Inflammatory macrophage treated with lipopolysaccharide for 4 hours (primary cell): ENCODE data around the gene HSD17B8.
"Not testable (repeated sequence)": the region's sequence is repeated elsewhere in the genome, so short reads cannot be mapped to it uniquely, and the experiment has no call there.

Source experiments
- DNase-seq: peaks from one replicate; pipeline ENCODE4 v3.0.0-alpha.2; 2020

Gene HSD17B8

DNA sequence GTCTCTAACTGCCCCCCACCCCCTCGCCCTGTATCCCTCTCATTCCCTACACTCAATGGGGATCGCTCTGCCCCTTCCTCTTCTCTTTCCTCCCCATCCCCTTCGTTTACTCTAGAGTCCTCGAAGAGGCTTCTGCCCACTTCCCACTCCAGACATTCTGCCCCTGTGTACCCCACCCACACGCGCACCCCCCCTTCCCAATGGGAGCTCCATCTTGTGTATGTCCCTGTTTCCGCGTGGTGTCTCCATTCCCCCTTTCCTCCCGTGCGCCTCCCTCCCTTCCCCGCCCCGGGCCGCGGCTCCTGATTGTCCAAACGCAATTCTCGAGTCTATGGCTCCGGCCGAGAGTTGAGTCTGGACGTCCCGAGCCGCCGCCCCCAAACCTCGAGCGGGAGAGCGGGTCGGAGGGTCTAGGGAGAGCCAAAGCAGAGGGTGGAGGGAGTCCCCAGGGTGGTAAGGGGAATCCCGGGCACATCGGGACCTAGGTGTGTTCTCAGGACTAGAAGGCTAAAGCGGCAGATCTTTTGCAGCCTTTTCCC, 3.2 kb downstream of the HSD17B8 start:
- peak; percentile 30 for DNase-seq

DNA sequence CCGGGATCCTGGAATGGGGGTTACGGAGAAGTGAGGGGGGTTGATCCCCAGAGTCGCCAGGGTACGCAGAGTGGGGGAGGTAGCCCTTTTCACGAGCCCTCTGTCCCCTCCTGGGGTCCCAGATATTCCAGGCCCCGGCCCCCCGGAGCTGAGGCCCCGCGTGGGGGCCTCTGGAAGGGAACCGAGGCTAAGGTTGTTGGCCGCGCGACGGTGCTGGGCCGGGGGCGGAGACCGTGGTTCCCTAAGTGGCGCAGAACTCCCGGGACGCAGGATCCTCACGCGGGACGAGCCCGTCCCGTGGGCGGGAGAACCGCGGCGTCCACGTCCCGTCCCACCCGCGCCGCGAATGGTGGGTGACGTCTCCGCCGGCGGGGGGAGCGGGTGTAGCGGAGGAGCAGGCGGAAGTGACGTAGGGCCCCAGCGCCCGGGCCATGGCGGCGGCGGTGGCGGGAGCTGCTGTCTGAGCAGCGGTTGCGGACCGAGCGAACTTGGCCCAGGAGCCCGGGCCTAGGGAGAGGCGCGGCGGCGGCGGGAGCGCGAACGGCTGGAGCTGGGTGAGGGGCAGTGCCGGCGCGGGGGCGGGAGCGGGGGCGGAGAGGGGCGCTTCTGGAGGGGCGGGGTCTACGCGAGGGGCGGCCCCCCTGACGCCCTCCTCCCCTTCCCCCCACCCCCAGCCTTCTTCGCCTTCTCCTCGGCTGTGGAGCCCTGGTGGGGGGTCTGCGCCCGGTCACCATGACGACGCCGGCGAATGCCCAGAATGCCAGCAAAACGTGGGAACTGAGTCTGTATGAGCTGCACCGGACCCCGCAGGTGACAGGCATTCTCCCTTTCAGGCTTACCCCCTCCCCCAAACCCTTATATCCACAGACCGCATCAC, 3.9 kb downstream of the HSD17B8 start, which contains the start of gene RING1:
RING1 (plus strand) TSS at position 410 of the 877 bp plus-strand sequence; CDS start at position 733, 323 bp downstream.
- DNase-seq = peak; percentile 87

DNA sequence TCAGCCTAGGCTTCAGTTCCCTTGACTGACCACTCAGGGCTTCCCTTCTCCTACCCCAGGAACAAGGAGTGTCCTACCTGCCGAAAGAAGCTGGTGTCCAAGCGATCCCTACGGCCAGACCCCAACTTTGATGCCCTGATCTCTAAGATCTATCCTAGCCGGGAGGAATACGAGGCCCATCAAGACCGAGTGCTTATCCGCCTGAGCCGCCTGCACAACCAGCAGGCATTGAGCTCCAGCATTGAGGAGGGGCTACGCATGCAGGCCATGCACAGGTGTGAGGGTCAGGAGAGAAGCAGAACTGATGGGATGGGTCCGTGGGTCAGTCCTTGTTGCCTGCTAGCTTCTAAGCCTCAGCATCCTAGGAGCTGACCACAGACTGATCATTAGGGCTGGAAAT, 5.4 kb downstream of the HSD17B8 start:
- DNase-seq = no peak

DNA sequence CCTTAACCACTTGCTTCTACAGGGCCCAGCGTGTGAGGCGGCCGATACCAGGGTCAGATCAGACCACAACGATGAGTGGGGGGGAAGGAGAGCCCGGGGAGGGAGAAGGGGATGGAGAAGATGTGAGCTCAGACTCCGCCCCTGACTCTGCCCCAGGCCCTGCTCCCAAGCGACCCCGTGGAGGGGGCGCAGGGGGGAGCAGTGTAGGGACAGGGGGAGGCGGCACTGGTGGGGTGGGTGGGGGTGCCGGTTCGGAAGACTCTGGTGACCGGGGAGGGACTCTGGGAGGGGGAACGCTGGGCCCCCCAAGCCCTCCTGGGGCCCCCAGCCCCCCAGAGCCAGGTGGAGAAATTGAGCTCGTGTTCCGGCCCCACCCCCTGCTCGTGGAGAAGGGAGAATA, 6.7 kb downstream of the HSD17B8 start:
- DNase-seq = no peak

DNA sequence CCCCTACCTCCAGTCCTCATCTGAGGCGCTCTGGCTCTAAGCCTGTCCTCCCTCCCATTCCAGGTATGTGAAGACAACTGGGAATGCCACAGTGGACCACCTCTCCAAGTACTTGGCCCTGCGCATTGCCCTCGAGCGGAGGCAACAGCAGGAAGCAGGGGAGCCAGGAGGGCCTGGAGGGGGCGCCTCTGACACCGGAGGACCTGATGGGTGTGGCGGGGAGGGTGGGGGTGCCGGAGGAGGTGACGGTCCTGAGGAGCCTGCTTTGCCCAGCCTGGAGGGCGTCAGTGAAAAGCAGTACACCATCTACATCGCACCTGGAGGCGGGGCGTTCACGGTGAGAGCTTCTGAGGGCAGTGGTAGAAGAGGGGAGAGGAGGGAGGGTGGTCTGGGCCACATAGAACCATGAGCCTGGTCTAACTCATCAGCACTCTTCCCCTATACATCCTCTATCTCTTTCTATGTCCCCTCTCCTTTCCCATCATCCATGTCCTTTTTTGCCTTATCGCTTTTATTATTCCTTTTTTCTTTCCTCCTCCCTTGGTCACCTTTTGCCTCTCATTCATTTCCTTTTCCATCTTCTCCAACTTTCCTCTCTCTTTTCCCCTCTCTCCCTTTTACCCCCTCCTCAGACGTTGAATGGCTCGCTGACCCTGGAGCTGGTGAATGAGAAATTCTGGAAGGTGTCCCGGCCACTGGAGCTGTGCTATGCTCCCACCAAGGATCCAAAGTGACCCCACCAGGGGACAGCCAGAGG, 7.4 kb downstream of the HSD17B8 start:
- DNase-seq = no peak

DNA sequence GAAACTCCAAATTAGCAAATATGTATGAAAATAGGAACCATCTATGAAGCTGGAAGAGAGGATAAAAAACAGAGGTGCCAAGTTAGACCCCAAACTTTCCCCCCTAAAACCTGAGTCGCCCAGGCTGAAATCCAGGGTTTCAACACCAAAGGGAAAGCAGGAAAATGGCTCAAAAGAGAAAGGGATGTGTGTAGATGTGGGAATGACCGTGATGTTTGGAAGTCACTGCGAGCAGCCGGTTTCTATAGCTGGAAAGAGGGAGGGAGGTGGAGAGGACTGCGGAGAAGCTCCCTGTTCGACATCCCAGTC, 8.4 kb downstream of the HSD17B8 start:
- DNase-seq = no peak

DNA sequence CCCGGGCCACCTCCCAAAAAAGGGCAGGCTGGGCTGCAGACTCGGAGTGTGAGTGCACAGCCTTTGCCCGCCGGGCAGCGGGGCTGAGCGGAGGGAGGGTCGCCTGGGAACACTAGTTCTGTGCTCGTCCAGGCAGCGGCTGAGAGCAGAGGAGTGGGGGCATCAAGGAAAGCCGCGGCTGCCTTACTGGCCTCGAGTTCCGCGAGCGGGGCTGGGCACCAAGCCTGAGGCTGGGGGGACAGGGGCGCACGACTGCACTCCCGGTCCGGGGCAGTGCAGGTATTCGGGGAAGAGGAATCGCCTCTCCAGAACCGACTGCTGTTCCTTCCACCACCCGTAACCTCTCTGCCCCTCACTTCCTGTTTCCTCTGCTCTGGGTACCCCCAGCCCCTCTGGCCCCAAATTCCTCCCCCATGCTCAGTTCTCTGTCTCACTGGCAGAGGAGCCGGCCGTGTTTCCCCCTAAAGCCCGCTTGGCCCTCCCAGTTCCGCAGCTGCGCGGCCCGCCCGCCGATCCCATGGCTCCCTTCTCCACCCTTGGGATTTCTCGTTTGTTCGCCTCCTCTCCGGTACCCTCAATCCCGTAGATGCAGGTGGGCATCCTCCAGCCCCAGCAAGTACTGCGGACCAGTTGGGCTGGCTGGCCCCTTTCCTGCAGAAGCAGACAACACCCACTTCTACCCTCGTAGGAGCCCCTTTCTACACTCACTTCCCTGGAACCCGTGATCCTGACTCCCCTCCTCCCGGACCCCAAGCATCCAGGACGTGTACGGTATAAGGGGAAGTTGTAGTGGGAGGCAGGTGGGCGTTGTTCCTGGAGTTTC, 8.9 kb downstream of the HSD17B8 start:
- peak; percentile 29 for DNase-seq

DNA sequence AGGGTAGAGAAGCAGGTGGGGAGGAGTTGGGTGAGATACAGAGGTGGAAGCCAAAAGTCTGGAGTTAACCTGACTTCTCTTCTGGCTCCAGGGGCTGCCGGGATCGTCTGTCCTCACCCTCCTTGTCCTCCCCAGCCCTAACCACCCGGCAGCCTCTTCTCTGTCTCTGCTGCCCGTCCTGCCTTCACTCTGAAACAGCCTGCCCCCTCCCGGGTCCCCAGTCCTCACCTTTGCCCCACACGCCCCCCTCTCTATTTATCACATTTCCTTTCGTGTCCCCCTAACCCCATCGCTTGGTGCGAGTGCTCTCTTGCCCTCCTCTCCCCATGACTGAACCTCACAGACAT, 9.5 kb downstream of the HSD17B8 start:
- DNase-seq = no peak

DNA sequence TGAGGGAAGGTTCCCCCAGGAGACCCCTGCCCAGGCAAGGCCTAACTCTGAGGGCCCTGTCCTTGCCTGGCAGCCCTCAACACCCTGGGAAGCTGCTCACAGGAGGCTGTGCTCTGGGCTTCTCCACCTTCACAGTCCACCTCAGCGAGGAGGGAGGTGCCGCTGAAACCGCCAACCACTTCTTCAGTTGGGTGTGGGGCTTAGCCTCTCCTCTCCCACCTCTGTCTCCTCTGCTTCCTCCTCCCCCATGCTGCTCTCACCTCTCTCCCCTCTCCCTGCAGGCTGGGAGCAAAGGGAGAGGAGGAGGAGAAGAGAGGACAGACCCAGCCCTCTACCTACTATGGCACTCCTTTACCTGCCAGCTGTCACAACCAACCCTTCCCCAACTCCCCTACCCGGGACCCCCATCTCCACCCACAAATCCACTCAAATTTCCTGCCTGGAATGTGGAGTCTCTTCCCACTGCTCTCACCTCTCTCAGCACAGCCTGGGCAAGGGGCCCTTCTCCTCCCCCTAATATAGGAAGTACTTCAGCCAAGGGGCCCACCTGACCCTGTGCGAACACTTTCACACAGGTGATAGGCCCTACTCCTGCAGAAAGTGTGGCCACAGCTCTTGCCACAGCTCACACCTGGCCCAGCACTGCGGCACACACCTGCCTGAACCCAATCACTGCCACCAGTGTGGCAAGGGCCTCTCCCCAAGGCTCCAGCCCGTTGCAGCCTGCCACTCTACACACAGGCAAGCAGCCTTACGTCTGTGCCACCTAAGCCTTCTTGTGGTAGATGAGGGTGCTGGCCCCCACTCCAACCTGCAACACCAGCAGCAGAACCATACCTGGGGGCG, 11.0 kb downstream of the HSD17B8 start:
- no peak for DNase-seq

DNA sequence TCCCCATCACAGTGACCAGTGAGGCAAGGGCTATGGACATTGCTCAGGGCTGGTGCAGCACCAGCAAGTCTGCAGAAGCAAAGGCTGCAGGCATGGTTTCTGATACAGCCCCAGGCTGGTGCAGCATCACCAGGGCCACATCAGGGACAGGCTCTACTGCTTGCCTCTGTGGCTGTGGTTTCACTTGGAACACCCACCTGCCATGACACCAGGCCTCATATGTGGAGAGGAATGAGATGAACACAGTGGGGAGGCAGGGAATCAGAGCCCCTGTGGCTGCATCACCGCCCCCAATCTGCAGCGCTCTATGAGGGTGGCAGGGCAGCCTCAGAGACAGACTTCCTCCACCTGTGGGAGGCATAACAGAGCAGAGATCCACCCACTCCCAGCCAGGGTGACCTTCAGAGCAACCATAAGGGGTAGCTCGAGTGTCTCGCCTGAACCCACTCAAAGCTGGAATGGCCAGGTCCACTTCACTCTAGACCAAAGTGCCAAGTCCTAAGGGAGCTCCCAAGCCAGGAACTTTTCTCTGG, 11.7 kb downstream of the HSD17B8 start:
- DNase-seq = no peak

DNA sequence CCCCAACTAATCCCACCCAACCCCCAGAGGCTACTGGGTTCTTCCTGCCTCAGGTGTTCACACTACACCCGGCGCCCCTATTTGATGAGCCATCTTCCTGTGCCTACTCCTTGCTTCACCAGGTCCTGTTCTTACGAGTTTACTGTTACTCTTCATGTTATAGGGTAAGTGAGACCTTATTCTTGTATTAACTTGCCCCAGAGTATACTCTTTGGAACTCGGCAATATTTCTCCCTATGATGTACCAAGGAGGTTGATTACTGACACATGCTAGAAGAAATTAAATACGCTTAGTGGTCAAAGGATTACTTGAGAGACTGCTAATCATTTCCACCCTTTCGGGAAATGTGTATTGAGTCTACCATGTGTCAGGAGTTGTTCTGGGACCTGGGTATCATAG, 12.8 kb downstream of the HSD17B8 start:
- no peak for DNase-seq

DNA sequence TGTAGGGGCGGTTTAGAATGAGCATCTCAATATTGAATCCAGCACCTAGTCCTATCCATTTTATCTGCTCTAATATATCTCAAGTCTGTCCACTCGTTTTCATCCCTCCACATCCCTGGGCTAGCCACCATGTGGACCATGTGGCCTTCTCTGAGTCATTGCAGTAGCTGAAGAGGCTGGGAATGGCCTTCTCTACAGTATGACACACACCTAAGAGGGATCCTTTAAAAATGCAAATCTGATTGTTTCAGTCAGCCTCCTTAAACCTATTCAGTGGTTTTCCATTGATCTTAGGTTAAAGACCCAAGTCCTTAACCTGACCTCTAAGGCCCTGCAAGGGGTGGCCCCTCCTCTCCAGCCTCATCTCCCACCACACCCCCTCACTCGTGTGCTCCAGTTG, 13.2 kb downstream of the HSD17B8 start:
- DNase-seq = no peak

DNA sequence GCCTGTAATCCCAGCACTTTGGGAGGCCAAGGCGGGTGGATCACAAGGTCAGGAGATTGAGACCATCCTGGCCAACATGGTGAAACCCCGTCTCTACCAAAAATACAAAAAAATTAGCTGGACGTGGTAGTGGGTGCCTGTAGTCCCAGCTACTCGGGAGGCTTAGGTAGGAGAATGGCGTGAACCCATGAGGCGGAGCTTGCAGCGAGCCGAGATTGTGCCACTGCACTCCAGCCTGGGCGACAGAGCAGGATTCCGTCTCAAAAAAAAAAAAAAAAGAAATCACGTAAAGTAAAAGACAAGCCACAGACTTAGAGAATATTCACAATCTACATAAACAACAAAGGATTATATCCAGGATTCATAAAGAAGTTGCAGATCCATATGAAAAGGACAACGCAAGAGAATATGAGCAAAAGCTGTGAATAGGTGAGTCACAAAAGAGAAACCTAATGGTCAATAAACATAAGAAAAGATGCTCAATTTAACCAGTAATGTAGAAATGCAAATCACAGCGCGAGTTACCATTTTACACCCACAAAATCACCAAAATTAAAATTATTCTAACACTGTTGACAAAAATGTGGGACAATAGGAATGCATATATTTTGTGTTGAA, 22.2 kb downstream of the HSD17B8 start:
- DNase-seq = not testable (repeated sequence)

DNA sequence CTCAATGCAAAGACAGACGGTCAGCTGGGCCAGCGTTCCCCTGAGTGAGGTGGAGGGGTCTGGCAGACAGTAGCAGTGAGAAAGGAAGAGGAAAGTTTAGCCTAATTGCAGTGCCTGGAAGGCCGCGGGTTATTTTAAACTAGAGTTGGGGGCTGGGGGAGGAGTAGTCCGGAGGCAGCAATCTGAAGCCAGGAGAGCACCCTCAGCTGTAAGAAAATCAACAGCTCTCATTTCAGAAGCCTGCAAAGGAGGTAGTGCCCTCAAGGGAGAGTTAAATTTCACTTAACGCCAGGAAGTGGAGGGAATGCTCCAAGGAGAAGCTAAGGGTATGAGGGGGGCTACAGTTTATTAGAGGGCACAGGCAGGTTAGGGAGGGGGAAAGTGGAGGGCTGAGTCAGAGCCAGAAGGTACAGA, 30.8 kb downstream of the HSD17B8 start:
- DNase-seq = no peak

DNA sequence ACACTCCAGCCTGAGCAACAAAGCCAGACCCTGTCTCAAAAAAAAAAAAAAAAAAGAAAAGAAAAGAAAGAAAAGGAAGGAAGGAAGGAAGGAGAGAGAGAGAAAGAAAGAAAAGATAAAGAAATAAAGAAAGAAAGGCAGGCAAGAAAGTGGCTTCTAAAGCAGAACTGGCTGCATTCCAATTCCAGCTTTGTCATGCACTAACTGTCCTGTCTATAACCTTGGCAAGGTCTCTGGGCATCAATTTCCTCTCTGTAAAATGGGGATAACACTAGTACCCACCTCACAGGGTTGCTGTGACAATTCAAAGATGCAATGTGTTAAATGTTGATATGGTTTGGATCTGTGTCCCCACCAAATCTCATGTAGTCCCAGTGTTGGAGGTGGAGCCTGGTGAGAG, 31.9 kb downstream of the HSD17B8 start:
- no peak for DNase-seq

DNA sequence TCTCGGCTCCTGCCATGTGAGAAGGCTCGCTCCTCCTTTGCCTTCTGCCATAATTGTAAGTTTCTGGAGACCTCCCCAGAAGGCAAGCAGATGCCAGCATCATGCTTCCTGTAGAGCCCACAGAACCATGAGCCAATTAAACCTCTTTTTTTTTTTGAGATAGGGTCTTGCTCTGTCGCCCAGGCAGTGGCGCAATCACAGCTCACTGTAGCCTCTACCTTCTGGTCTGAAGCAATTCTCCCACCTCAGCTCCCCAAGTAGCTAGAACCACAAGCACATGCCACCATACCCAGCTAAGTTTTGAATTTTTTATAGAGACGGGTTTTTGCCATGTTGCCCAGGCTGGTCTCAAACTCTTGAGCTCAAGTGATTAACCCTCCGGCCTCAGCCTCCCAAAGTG, 32.4 kb downstream of the HSD17B8 start:
- DNase-seq = no peak

DNA sequence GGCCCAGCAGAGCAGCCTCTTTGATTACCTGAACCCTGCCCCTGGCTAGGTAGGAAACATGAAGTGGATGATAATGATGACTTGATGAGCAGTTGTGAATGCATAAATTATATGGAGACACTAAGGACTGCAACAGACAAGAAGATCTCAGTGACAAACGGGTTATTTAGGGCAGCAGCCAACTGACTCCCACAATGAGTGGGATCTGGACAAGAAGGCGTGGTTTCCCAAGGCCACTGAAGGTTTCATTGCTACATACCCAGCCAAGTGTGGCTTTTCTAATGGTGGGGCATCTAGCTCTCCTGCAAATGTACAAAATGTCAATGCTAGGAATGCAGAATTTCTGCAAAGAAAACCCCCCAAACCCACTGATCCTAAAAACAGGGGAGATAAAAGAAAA, 33.3 kb downstream of the HSD17B8 start:
- no peak for DNase-seq

DNA sequence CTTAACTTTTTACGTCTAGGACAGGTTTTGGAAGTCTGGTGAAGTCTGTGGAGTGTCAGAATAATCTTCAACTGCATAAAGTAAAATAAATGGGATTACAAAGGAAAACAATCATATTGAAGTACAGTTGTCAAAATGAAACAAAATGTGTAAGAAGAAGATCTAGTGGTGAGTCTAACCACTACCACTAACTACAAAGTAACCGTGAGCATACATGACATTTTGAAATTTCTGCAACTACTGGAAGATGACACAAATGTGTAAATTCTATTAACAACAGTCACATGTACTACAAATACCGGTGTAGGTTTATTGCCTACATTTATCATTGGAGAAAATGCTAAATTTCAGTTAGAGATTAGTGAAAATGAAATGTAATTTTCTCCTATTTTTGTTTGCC, 37.5 kb downstream of the HSD17B8 start:
- DNase-seq = no peak

DNA sequence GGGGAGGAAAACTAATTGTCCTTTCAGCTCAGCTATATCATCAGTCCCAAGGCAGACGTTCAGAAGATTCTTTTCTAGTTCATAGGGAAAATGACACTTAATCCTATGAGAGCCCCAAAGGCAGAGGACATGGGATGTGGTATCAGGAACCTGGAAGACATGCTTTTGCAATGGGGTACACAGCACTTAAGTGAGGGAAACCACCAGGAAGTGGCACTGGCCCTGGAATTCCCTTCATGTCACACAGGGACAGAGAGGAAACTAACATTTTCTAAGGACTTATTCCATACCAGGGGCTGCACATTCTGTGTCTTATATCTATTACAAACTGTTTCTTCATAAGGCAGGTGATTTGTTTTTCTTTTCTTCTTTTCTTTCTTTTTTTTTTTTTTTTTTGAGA, 39.0 kb downstream of the HSD17B8 start:
- DNase-seq = peak; percentile 14

DNA sequence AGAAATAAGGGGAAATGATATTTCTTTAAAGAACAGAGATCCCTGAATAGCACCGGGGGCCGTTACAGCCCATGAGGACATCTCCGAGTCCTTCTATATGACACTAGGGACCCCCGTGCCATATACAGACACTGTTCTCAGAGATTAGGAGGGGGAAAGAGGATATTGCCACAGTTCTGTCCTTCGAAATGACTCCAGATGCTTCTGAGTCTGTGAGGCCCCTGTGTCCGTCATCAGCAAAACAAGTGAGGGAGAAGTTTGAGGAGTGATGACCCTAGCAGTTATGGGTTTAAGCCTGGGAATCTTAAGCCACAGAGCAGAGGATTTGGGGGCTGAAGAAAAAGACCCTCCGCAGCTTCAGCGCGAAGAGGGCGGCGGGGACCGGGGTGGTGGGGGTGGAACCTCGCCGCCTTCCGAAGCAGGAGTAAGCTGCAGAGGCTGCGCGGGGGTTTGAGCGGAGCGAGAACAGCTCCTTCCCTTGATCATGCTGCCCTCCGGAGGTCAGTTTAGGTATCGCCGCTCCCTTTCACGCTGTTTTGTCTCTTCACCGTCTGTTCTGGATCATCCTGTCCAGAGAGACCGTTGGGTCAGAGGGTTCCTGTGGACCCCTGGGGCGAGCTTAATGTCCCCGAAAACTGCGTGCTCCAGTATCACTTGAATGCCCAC, 43.7 kb downstream of the HSD17B8 start:
- DNase-seq = peak; percentile 81

DNA sequence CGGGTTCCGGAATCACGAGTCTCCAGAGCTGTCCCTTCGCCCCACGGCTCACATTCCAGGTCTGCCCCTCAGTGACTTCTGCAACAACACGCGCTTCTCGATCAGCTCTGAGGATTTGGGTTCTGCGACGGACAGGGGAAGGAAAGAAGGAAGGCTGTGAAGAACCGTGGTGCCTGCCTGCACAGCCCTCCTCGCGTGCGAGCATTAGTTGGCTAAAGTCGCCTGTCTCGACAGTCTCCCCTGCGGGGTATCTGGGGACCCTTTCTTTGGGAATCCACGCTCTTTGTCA, 44.1 kb downstream of the HSD17B8 start:
- DNase-seq = peak; percentile 44
